Esophagus muscularis mucosa (tissue), 4 donors: Measurements from ENCODE around the gene NSL1. TPM values are rescaled to one million over a fixed set of nuclear protein-coding genes. Genes with fewer than 3 reads are reported as not detected.

Experiments used
- DNase-seq: peaks from one replicate; pipeline ENCODE4 v3.0.0-alpha.2; 2017; ENCODE audit errors: extremely low spot score
- H3K27ac ChIP-seq, 4 donors: fragments of 200-600 bp; sonication (generic); replicated peaks in 1 of 4; 1 replicate in 3 of 4; 2 replicates in 1 of 4; pipeline ENCODE4 v1.5.1; 2016 to 2019; ENCODE audit warnings: mild to moderate bottlenecking in 1 of 4
- H3K27me3 ChIP-seq, 4 donors: fragments of 200-600 bp; sonication (generic); one replicate each; pipeline versions ENCODE4 v1.5.1 to v1.6.0; 2016 to 2019
- H3K36me3 ChIP-seq, 4 donors: fragments of 200-600 bp; sonication (generic); one replicate each; pipeline ENCODE4 v1.5.1; 2016 to 2019
- H3K4me1 ChIP-seq, 4 donors: fragments of 200-600 bp; sonication (generic); one replicate each; pipeline ENCODE4 v1.5.1; 2016 to 2019
- H3K4me3 ChIP-seq, 4 donors: fragments of 200-600 bp; sonication (generic); 1 replicate in 2 of 4; 2 replicates in 2 of 4; pipeline ENCODE4 v1.5.1; 2016 to 2019; ENCODE audit warnings: mild to moderate bottlenecking in 4 of 4, moderate library complexity in 1 of 4
- H3K9me3 ChIP-seq, 4 donors: fragments of 200-600 bp; sonication (generic); 1 replicate in 3 of 4; 2 replicates in 1 of 4; pipeline ENCODE4 v1.5.1; 2016 to 2019
- CTCF ChIP-seq, 3 experiments: fragments of 200-600 bp in 2 of 3; fragments of 450-650 bp in 1 of 3; sonication (generic) in 2 of 3; IDR thresholded peaks; one replicate each; pipeline ENCODE4 v1.5.1; 2017 to 2019; ENCODE audit warnings: antibody characterized with exemption in 3 of 3, mild to moderate bottlenecking in 2 of 3, moderate library complexity in 1 of 3
- EP300 ChIP-seq: sonication (generic); formaldehyde crosslinking; IDR thresholded peaks from one replicate; pipeline ENCODE4 v1.6.1; 2017; ENCODE audit warnings: antibody characterized with exemption
- POLR2A ChIP-seq: fragments of 450-650 bp; IDR thresholded peaks from one replicate; pipeline ENCODE4 v1.6.1; 2017; ENCODE audit warnings: antibody characterized with exemption, moderate library complexity, mild to moderate bottlenecking, low read depth
- POLR2AphosphoS5 ChIP-seq, 2 donors: sonication (generic); formaldehyde crosslinking; IDR thresholded peaks; one replicate each; pipeline ENCODE4 v1.6.1; 2017; ENCODE audit warnings: antibody characterized with exemption in 2 of 2
- WGBS: methylation state at CpG from one replicate; pipeline ENCODE4 v1.1.5; 2018; 5-methylcytosine and 5-hydroxymethylcytosine counted together
- intact Hi-C: fragments of 100-400 bp; cut with DNase I; formaldehyde crosslinking; loops from one replicate; pipeline ENCODE4 v1.15.1; 2023
- total RNA-seq, 4 donors: library from RNA; depleted of rRNA; stranded (reverse); fragments of >200 nt; gene quantifications; one replicate each; pipeline versions ENCODE4 v1.1.0 to v1.2.1, GENCODE V29; 2016

The NSL1 gene
- total RNA-seq, 4 donors from 2014 or later = 20.0 to 42.0 (median 30.8) TPM

GRCh38 chr1:212699625-212700222 is 91.9 kb downstream of the NSL1 start, which contains the start of gene BATF3:
Gene BATF3 (minus strand): TSS chr1:212699840. CDS start chr1:212699762, 78 bp downstream.
- no peaks in the 10 kb centered on the region for H3K9me3 ChIP-seq
- TF ChIP-seq POLR2A = no peak
- peak; percentile 29 for TF ChIP-seq EP300
- no peak for TF ChIP-seq CTCF (IDR thresholded peaks at IDR 0.05)
- under 1% methylated on average over 27 of the region's 79 CpGs for WGBS
- H3K4me3 ChIP-seq = peak within 1 kb of the TSS; percentile 64 to 82 (median 67)
- peak within 1 kb of the TSS; percentile 68 to 82 (median 78) for H3K27ac ChIP-seq
- H3K27me3 ChIP-seq = no peaks in the 10 kb centered on the region
- peaks cover 26 to 36% (median 31%) of the 10 kb centered on the region in 4 donors for H3K4me1 ChIP-seq
- intact Hi-C loops = no loop called here
- H3K36me3 ChIP-seq = no peaks in the 10 kb centered on the region
- DNase-seq = no peak

DNA sequence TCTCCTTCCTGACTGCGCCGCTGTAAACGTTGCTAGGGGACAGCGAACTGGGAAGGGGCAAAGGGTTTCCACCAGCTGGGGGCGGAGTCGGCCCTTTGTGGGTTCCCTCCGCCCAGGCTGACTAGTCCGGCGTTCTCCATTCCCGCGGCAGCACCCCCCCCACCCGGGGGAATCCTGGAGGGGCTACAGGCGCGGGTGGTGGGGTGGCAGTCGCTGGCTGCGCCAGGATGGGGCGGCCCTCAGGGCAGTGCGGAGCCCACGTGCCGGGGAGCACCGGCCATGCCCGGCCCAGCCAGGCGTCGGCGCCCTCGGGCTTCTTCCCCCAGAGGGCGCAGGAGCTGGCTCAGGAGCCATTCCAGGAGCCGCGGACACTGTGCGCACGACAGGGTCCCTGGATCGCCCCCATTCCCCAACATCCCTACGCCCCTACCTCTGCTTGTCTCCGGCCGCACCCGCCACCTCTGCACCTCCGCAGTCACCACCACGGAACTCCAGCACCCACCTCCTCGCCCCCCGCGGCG is 92.4 kb downstream of the NSL1 start:
- H3K27ac ChIP-seq = peak overlapping the region; percentile 48 to 82 (median 72)
- WGBS = 0% methylated on average over 7 of the region's 42 CpGs

GRCh38 chr1:212698467-212699103 is 93.0 kb downstream of the NSL1 start:
- Histone ChIP-seq H3K9me3 (no peaks in the 10 kb centered on the region), H3K27me3 (no peaks in the 10 kb centered on the region), H3K4me1 (peaks cover 26 to 36% (median 31%) of the 10 kb centered on the region in 4 donors), H3K27ac (no peak overlapping the region), H3K4me3 (peak overlapping the region; percentile 64 to 82 (median 67)), H3K36me3 (no peaks in the 10 kb centered on the region)
- TF ChIP-seq CTCF (IDR thresholded peaks at IDR 0.05) = no peak
- no peak for TF ChIP-seq EP300
- no peak for TF ChIP-seq POLR2AphosphoS5 (IDR thresholded peaks at IDR 0.05)
- no peak for TF ChIP-seq POLR2A
- 38% methylated on average over 12 of the region's 12 CpGs for WGBS
- DNase-seq = no peak
- intact Hi-C loops = no loop called here

More for the DNA sequence above, 92.4 kb downstream of the NSL1 start:
- Histone ChIP-seq H3K4me1 (peaks cover 26 to 36% (median 31%) of the 10 kb centered on the region in 4 donors), H3K27me3 (no peaks in the 10 kb centered on the region), H3K9me3 (no peaks in the 10 kb centered on the region), H3K4me3 (peak overlapping the region; percentile 64 to 82 (median 67)), H3K36me3 (no peaks in the 10 kb centered on the region)
- TF ChIP-seq CTCF (IDR thresholded peaks at IDR 0.05) = peak; percentile 32 to 63 (median 36)
- TF ChIP-seq POLR2AphosphoS5 (IDR thresholded peaks at IDR 0.05) = no peak
- no peak for DNase-seq
- intact Hi-C loops = no loop called here

GRCh38 chr1:212696721-212697331 is 94.8 kb downstream of the NSL1 start:
- H3K27ac ChIP-seq = no peak overlapping the region
- no peaks in the 10 kb centered on the region for H3K27me3 ChIP-seq
- no peak overlapping the region for H3K4me3 ChIP-seq
- 84% methylated on average over 13 of the region's 13 CpGs for WGBS
- peaks cover 26 to 36% (median 31%) of the 10 kb centered on the region in 4 donors for H3K4me1 ChIP-seq
- intact Hi-C loops = no loop called here
- no peaks in the 10 kb centered on the region for H3K36me3 ChIP-seq
- TF ChIP-seq EP300 (no peak), POLR2A (no peak), POLR2AphosphoS5 (IDR thresholded peaks at IDR 0.05) (no peak)
- H3K9me3 ChIP-seq = no peaks in the 10 kb centered on the region
- no peak for DNase-seq
